COLO668 (cell line): ENCODE data around the gene C16orf95.
"Not testable (repeated sequence)": the region's sequence is repeated elsewhere in the genome, so short reads cannot be mapped to it uniquely, and the experiment has no call there.

ENCODE experiments used
- DNase-seq: peaks from one replicate; lab custom pipeline; 2025; ENCODE audit not compliant: unreplicated experiment; lab: John Stamatoyannopoulos, UW

The C16orf95 gene

GRCh38 chr16:87259431-87259830 lies 57.8 kb downstream of the C16orf95 start:
- DNase-seq = no peak

- not testable (repeated sequence) for DNase-seq
Measured at GRCh38 chr16:87258653-87259052, 58.5 kb downstream of the C16orf95 start.

GRCh38 chr16:87255866-87256265 lies 61.3 kb downstream of the C16orf95 start:
- no peak for DNase-seq

- DNase-seq = no peak
Measured at GRCh38 chr16:87254734-87255133, 62.5 kb downstream of the C16orf95 start.

DNA sequence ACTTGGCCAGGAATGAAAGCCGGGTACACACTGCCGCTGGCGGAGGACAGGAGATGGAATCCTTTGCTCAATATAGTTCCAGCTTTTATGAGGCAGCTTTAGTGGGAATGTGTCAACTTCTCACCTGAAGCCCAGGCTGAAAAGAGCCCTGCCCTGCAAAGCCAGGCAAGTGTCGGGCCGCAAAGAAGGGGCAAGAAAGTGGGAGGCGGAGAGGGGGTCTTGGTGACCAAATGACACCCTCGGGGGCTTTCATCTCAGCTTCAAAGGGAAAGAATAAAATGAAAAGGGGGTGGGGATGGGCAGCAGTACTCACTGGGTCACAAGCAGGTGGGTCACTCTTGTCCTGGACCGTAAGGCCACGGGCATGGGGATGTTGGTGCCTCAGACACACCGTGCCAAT lies 62.9 kb downstream of the C16orf95 start:
- DNase-seq = no peak

DNA sequence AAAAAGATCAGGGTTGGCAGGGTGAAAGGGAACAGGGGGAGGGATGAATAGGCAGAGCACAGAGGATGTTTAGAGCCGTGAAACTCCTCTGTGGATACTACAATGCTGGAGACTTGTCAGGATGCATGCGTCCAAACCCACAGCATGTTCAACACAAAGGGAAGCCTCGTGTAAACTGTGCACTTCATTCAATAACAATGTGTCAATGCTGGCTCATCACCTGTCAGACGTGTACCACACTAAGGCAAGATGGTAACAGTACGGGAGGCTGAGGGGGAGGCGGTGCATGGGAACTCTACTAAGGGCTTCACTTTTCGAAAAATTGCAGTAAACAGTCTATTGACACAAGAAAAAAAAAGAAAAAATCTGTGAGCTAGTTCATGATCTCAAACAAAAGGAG lies 63.7 kb downstream of the C16orf95 start:
- no peak for DNase-seq
